Measurements from ENCODE around the gene MTMR1.

The MTMR1 gene

GRCh38 chrX:150698981-150699380 is 5.8 kb downstream of the MTMR1 start:
- no peak for DNase-seq

DNA sequence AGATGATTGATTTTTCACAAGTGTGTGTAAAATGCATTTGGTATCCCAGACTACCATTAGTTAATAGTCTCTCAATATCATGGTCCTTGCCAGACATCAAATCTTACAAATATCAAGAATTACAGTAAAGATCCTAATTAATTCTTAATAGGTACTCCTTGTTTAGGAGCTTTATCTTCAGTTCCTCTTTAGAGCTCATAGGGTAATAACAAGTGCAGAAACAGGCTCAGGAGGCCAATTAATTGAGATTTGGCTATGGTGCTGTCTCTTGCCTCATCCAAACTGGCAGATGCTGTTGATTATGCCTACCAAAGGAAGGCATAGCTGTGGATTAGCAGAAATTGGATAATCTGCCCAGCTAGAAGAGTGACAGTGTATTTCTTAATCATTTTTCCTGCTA is 6.9 kb downstream of the MTMR1 start:
- DNase-seq: no peak

DNA sequence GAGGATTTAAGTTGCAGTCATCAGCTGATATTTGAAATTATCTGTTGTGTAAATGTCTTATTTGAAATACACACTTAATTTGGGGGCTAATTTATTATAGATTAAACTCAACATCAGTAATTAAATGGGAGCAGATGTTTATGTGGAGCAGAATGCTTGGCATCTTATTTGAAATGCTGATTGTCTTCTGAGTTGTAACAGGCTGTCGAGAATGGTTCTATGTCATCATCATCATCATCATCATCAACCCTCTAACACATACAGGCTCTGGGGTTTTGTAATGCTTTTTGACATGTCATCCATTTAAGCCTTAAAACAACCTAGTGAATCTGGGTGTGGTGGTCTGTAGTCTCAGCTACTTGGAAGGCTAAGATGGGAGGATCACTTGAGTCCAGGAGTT is 8.2 kb downstream of the MTMR1 start:
- DNase-seq: no peak

- no peak for DNase-seq
Observed at GRCh38 chrX:150702966-150703694, 9.9 kb downstream of the MTMR1 start.

- no peak for DNase-seq
Observed at GRCh38 chrX:150703695-150703974, 10.4 kb downstream of the MTMR1 start.

GRCh38 chrX:150704030-150704613 is 10.9 kb downstream of the MTMR1 start:
- no peak for DNase-seq

GRCh38 chrX:150712619-150713018 is 19.4 kb downstream of the MTMR1 start:
- DNase-seq: no peak

DNA sequence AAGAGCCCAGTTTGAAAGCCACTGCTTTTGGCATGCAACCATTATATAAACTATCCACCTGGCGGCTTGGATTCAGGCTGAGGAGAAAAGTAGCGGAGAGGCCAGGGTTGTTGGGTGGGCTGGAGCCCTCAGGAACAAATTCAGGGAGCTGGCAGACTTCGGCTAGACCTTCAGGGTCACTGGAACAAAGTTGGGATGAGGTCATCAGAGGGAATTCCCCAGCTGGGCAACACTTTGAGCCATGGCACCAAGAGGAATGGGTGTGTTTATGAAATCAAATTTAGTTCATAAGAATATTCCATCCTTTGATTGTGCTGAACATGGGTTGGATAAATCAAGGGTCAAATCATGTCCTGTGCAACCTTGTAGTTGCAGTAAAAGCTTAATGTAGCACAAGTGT is 22.0 kb downstream of the MTMR1 start:
- no peak for DNase-seq

DNA sequence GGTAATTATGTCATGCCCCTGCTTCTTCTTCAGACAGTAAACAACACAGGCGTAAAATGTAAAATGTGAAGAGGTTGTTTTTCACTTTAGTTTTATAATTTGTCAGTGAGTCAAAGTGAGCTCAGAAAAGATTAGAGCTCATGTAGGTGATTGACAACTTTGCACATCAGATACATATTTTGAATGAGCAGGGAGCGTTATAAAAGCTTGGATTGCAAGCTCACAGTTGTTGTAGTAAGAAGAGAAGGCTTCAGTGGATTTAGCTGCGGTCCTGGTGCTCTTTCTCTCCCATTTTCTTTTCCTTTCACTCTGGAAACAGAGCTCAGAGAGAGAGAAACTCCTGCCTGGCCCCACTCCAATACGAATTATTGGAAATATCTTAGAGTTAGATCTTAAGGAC is 26.4 kb downstream of the MTMR1 start:
- no peak for DNase-seq

GRCh38 chrX:150729956-150730355 is 36.8 kb downstream of the MTMR1 start:
- no peak for DNase-seq

DNA sequence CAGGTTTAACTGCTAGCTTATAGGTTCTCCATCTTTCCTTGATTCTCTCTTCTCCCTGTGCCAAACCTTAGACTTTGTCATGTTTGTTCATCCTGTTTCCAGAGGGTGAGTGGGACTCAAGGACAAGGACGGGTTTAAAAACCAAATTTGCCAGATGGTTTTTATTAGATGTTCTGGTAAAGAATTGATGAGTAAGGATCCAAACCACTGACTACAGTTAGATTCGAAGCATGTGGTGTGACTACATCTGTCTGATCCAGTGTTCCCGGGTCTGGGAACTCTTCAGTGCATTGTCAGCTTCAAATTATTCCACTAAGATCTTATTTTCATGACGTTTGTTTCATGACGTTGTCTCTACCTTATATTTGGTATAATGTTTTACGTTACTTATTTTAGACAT is 37.5 kb downstream of the MTMR1 start:
- DNase-seq: no peak

DNA sequence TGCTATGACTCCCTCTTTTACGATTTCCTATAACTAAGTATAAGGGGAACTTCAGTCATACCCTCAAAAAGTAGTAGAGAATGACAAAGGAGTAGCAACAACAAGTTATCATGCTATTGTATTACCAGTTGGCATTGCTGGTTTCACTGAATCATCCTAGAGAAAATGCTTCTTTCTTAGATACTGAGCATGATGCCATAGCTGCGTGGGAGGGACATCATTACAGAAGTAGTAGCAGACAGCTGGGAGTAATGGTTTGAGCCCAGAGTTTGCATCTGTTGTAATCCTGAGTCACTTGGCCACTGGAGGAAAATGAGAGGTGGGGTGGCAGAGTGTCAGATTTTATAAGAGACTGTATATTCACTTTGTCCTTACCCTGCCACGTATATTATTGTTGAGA is 38.6 kb downstream of the MTMR1 start:
- DNase-seq: no peak

DNA sequence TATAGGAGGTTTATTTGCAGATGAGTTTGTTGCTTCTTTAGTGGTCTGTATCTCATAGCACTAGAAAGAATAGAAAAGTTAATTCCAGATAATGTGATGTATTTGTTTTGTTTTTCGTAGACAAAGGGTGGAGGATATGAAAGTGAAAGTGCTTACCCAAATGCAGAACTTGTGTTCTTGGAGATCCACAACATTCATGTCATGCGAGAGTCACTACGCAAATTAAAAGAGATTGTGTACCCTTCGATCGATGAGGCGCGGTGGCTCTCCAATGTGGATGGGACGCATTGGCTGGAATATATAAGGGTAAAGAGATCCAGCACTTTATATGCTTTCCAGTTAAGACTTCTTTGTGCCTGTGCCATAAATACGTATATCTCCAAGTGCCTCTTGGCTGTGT is 43.3 kb downstream of the MTMR1 start:
- no peak for DNase-seq

- no peak for DNase-seq
Observed at GRCh38 chrX:150752124-150752523, 58.9 kb downstream of the MTMR1 start.

- DNase-seq: no peak
Observed at GRCh38 chrX:150753357-150753756, 60.2 kb downstream of the MTMR1 start.

DNA sequence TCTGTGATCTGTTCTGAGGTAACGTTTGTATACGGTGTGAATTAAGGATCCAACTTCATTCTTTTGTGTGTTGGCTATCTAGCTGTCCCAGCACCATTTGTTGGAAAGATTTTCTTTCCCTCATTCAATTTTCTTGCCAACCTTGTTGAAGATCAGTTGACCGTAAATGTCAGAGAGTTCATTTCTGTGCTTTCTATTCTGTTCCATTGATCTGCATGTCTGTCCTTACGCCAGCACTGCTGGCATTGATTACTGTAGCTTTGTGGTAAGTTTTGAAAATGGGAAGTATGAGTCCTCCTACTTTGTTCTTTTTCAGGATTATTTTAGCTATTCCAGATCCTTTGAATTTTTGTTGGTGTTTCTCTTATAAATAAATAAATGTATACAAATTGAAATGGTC is 60.8 kb downstream of the MTMR1 start:
- DNase-seq: no peak

- no peak for DNase-seq
Observed at GRCh38 chrX:150757371-150757770, 64.2 kb downstream of the MTMR1 start.

- DNase-seq: no peak
Observed at GRCh38 chrX:150759568-150760416, 66.6 kb downstream of the MTMR1 start.

DNA sequence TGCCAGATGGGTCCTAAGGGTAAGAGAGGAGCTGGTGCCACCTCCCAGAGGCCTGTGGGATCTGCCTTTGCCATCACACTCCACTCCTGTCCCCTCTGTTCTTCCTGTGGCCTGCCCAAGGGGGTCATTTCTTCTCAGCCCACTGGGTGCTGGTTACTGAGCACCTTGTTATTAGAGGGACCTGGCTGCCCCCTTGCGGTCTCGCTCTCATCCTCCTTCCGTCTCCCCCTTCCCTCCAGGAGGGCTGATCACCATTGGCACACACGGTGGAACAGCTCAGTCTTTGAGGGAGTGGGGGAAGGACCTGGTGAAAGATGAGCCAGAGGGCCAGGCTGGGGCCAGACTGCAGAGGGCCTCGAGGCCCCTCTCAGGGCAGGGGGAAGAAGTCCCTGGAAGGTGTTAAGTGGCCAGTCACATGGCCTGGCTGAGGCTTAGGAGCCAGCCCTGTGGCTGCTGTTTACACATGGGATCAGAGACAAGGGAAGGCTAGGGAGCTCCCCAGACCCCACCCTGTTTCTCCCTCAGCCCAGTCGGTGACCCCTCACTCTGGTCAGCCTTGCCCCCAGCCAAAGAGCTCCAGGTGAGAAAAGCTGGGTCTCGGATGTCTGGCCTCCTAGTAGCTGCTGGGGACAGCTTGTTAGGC is 68.1 kb downstream of the MTMR1 start:
- DNase-seq: no peak

GRCh38 chrX:150761819-150762216 is 68.6 kb downstream of the MTMR1 start:
- DNase-seq: no peak

- no peak for DNase-seq
Observed at GRCh38 chrX:150762258-150763165, 69.3 kb downstream of the MTMR1 start.

DNA sequence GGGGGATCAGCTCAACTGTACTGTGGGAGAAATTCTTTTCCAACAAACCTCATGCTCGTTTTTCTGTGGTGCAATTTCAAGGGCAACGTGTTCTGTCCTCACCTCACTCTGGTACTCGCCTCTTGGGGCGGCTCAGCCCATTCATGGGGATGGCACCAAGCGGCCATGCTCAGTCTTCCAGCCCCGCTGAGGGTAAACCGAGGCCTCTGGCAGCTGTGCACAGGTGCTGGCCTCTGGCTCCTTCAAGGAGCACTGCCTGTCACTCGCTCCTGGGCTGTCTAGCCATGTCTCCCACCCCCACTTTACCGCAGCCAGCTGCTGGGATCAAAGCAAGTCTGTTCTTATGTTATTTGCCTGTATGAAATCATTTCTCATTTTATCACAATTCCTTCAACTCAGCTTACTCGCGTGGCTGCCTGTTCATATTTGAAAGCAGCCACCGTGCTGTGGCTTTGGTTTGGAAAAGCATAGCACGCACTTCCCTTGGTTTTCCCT is 70.2 kb downstream of the MTMR1 start:
- no peak for DNase-seq

GRCh38 chrX:150763810-150764209 is 70.6 kb downstream of the MTMR1 start:
- no peak for DNase-seq
